HL-60 (cell line): ENCODE data around the gene ATP6V1B1.
A peak's percentile ranks its signal among the peaks of the same experiment; 100 is the strongest.

Source experiments
- DNase-seq, 2 experiments: peaks; one replicate each; pipeline ENCODE4 v3.0.0-alpha.2; 2010 to 2020; ENCODE audit warnings: low read depth in 1 of 2, low spot score in 1 of 2
- H3K27ac ChIP-seq: fragments of 250-450 bp; sonication (Bioruptor Pico); replicated peaks from 2 replicates; pipeline ENCODE4 v1.5.1; 2020; ENCODE audit warnings: mild to moderate bottlenecking, moderate library complexity
- H3K27me3 ChIP-seq: fragments of 250-450 bp; sonication (Bioruptor Pico); 2 replicates; pipeline ENCODE4 v1.5.1; 2021; ENCODE audit warnings: mild to moderate bottlenecking, moderate library complexity; ENCODE audit not compliant: insufficient read depth, poor library complexity, severe bottlenecking
- H3K4me3 ChIP-seq: replicated peaks from 2 replicates; pipeline ENCODE4 v1.5.1; 2011; ENCODE audit warnings: mild to moderate bottlenecking, control low read depth, low read length; ENCODE audit not compliant: insufficient read depth
- GABPA ChIP-seq: IDR thresholded peaks from 2 replicates; pipeline ENCODE4 v1.6.1; 2012; ENCODE audit warnings: low read depth
- POLR2AphosphoS5 ChIP-seq: IDR thresholded peaks from 2 replicates; pipeline ENCODE4 v1.6.1; 2012; ENCODE audit warnings: low read depth
- SPI1 ChIP-seq: IDR thresholded peaks from 2 replicates; pipeline ENCODE4 v1.6.1; 2012; ENCODE audit warnings: low read depth, mild to moderate bottlenecking, borderline replicate concordance
- TF ChIP-seq, protein P1 (sequence below): IDR thresholded peaks from 2 replicates; pipeline ENCODE4 v1.6.1; 2012; ENCODE audit warnings: low read depth; ENCODE audit not compliant: insufficient replicate concordance
- TF ChIP-seq, protein P2 (sequence below): IDR thresholded peaks from one replicate; pipeline ENCODE4 v1.5.1; 2011; ENCODE audit warnings: low read length, control low read depth, inconsistent platforms; ENCODE audit not compliant: insufficient read depth

Gene ATP6V1B1

DNA sequence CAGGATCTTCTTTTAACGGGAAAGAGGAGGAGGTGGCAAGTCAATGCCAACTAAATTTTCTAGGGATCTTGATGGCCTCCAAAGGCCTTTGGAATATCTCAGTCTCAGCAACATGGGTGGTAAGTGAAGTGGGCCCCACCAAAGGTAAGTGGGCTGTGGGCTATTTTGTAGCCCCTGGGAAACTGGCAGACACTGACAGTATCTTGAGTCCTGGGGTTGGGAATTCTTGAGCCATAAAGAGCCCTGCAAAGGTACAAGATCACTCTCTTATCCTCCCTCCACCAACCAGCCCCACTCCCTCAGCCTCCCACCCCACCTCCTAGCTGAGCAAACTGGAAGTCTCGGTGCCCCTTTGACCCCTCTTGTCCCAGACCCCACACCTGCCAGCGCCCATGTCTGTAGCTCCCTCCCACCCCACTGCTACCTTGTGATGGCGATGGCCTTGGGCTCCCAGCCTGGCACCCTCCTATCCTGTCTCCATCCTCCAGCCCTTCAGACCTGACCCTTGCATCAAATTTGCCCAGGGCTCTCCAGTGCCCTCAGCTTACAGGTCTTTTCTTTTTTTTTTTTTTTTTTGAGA lies 8.5 kb downstream of the ATP6V1B1 start:
- TF ChIP-seq, protein P1, sequence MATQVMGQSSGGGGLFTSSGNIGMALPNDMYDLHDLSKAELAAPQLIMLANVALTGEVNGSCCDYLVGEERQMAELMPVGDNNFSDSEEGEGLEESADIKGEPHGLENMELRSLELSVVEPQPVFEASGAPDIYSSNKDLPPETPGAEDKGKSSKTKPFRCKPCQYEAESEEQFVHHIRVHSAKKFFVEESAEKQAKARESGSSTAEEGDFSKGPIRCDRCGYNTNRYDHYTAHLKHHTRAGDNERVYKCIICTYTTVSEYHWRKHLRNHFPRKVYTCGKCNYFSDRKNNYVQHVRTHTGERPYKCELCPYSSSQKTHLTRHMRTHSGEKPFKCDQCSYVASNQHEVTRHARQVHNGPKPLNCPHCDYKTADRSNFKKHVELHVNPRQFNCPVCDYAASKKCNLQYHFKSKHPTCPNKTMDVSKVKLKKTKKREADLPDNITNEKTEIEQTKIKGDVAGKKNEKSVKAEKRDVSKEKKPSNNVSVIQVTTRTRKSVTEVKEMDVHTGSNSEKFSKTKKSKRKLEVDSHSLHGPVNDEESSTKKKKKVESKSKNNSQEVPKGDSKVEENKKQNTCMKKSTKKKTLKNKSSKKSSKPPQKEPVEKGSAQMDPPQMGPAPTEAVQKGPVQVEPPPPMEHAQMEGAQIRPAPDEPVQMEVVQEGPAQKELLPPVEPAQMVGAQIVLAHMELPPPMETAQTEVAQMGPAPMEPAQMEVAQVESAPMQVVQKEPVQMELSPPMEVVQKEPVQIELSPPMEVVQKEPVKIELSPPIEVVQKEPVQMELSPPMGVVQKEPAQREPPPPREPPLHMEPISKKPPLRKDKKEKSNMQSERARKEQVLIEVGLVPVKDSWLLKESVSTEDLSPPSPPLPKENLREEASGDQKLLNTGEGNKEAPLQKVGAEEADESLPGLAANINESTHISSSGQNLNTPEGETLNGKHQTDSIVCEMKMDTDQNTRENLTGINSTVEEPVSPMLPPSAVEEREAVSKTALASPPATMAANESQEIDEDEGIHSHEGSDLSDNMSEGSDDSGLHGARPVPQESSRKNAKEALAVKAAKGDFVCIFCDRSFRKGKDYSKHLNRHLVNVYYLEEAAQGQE, result no peak
- TF ChIP-seq SPI1 (no peak), GABPA (no peak), POLR2AphosphoS5 (no peak)
- TF ChIP-seq, protein P2, sequence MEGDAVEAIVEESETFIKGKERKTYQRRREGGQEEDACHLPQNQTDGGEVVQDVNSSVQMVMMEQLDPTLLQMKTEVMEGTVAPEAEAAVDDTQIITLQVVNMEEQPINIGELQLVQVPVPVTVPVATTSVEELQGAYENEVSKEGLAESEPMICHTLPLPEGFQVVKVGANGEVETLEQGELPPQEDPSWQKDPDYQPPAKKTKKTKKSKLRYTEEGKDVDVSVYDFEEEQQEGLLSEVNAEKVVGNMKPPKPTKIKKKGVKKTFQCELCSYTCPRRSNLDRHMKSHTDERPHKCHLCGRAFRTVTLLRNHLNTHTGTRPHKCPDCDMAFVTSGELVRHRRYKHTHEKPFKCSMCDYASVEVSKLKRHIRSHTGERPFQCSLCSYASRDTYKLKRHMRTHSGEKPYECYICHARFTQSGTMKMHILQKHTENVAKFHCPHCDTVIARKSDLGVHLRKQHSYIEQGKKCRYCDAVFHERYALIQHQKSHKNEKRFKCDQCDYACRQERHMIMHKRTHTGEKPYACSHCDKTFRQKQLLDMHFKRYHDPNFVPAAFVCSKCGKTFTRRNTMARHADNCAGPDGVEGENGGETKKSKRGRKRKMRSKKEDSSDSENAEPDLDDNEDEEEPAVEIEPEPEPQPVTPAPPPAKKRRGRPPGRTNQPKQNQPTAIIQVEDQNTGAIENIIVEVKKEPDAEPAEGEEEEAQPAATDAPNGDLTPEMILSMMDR, result no peak

DNA sequence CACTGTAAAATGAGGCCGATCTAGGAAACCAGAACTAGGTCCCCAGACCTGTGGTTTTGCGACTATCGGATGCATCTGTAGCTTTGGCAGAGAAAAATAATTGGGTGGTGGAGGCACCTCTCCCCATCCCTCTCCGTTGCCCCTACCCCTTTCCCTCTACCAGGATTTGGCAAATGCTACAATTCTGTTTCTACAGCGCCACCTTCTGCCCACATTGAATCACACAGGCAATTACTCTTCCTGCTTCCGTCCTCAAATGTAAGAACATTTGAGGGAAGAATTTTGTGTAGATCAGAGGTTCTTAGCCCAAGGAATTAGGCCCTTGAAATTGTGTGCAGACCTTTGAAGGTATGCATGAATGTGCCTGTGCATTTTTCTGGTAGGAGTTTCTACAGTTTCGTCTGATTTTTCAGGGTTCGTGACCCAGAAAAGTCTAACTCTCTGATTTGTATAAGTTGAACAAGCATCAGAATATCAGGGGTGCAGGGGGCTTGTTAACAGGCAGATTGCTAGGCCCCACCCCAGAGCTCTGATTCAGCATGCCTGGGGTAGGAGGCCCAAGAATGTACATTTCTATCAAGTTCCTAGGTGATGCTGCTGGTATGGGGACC lies 11.2 kb downstream of the ATP6V1B1 start:
- no peak overlapping the region for H3K27ac ChIP-seq
- no peak for TF ChIP-seq POLR2AphosphoS5
- TF ChIP-seq, protein P2, result peak; percentile 75
- peak in 1 of 2 experiments; percentile 42 for DNase-seq
- H3K4me3 ChIP-seq, result no peak overlapping the region
- H3K27me3 ChIP-seq, result peaks cover 18% of the 10 kb centered on the region

More for the DNA sequence above, 8.5 kb downstream of the ATP6V1B1 start:
- H3K27me3 ChIP-seq, result peaks cover 8% of the 10 kb centered on the region
- H3K4me3 ChIP-seq, result no peak overlapping the region
- H3K27ac ChIP-seq, result no peak overlapping the region
- DNase-seq, result no peak

DNA sequence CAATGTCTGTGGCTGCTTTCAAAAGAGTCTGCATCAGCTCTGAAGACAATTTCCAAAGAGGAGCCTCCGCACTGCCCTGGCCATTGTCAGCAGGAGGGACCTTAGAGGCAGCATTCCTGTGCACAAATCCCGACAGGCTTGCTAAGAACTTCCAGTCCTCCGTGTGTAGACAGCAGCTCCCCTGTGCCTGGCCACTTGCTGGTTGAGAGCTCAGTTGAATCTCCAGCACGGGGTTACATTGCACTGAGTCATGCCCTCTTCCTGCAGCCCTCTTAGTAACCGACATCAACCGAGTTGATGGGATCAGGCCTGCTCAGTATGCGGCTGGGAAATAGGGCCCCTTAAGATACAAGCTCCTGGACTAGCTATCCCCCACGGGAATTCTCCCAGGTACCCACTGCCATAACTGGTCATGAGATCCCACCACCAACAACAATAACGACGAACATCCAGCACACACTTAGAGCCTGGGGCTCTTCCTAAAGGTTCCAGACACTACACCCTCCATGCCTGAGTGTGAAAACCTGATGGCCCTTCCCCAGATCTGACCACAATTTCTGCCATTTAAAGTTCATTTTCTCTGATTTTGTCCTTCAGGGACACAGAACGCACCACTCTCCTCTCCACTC lies 12.0 kb downstream of the ATP6V1B1 start:
- no peak for DNase-seq
- peaks cover 21% of the 10 kb centered on the region for H3K27me3 ChIP-seq
- no peak overlapping the region for H3K27ac ChIP-seq
- no peak for TF ChIP-seq POLR2AphosphoS5
- TF ChIP-seq, protein P2, result no peak
- TF ChIP-seq GABPA, result no peak
- TF ChIP-seq, protein P1, result no peak
- TF ChIP-seq SPI1, result no peak
- no peak overlapping the region for H3K4me3 ChIP-seq
